Omental fat pad (tissue), 4 donors: Measurements from ENCODE around the gene SPN. TPM values are rescaled to one million over a fixed set of nuclear protein-coding genes. Genes with fewer than 3 reads are reported as not detected.
"Not testable (repeated sequence)": the region's sequence is repeated elsewhere in the genome, so short reads cannot be mapped to it uniquely, and the experiment has no call there.

Source experiments
- ATAC-seq: fragments of 150-250 bp; one replicate; pipeline ENCODE4 v1.9.1; 2016; ENCODE audit warnings: mild to moderate bottlenecking, moderate library complexity; ENCODE audit not compliant: low FRiP score
- DNase-seq: peaks from one replicate; pipeline ENCODE4 v3.0.0-alpha.2; 2019; ENCODE audit warnings: low spot score
- total RNA-seq, 4 donors: library from RNA; depleted of rRNA; stranded (reverse); fragments of >200 nt; gene quantifications; one replicate each; pipeline ENCODE4 v1.1.0, GENCODE V29; 2016
- TF ChIP-seq, protein P1 (sequence below), 3 donors: fragments of 450-650 bp; IDR thresholded peaks; one replicate each; pipeline ENCODE4 v1.5.1; 2016 to 2017; ENCODE audit warnings: antibody characterized with exemption in 3 of 3, mild to moderate bottlenecking in 3 of 3, moderate library complexity in 2 of 3

The SPN gene
- total RNA-seq, 4 donors from 2014 or later: 0.46 to 4.4 (median 1.1) TPM

DNA sequence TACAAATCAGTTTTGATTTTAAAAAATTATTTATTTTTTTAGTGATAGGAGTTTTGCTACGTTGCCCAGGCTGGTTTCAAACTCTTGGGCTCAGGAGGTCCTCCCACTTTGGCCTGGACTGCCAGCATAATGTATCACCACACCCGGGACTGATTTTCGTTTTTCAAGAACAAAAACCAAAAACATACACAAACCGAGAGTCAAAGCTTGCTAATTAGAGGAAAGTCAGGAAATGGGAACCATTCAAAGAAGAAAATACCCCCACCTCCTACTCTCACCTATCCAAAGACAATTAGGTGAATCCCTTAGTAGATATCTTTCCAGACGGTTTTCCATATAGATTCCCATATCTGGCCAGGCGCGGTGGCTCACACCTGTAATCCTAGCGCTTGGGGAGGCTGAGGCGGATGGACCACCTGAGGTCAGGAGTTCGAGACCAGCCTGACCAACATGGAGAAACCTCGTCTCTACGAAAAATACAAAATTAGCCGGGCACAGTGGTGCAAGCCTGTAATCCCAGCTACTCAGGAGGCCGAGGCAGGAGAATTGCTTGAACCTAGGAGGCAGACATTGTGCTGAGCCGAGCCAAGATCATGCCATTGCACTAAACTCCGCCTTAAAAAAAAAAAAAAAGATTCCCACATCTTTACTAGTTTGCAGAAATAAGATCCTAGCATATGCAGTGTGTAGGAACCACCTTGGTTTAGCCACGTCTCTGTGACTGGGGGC is 883 bp upstream of the SPN start:
- no peak for ATAC-seq
- no peak for DNase-seq
- TF ChIP-seq, protein P1, sequence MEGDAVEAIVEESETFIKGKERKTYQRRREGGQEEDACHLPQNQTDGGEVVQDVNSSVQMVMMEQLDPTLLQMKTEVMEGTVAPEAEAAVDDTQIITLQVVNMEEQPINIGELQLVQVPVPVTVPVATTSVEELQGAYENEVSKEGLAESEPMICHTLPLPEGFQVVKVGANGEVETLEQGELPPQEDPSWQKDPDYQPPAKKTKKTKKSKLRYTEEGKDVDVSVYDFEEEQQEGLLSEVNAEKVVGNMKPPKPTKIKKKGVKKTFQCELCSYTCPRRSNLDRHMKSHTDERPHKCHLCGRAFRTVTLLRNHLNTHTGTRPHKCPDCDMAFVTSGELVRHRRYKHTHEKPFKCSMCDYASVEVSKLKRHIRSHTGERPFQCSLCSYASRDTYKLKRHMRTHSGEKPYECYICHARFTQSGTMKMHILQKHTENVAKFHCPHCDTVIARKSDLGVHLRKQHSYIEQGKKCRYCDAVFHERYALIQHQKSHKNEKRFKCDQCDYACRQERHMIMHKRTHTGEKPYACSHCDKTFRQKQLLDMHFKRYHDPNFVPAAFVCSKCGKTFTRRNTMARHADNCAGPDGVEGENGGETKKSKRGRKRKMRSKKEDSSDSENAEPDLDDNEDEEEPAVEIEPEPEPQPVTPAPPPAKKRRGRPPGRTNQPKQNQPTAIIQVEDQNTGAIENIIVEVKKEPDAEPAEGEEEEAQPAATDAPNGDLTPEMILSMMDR (IDR thresholded peaks at IDR 0.05): no peak

DNA sequence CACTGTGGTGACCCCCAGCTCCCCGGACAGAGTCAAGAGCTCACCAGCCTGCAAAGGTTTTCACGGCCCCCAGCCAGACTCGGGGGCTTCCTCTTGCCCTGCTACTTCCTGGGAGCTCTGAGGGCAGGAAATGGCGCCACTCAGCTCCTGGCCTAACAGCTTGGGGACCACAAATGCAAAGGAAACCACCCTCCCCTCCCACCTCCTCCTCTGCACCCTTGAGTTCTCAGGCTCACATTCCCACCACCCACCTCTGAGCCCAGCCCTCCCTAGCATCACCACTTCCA is 375 bp upstream of the SPN start:
- TF ChIP-seq, protein P1 (IDR thresholded peaks at IDR 0.05): no peak
- ATAC-seq (no peak), DNase-seq (no peak)

DNA sequence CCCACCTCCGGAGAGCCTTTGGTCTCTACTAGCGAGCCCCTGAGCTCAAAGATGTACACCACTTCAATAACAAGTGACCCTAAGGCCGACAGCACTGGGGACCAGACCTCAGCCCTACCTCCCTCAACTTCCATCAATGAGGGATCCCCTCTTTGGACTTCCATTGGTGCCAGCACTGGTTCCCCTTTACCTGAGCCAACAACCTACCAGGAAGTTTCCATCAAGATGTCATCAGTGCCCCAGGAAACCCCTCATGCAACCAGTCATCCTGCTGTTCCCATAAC is 702 bp downstream of the SPN start:
- TF ChIP-seq, protein P1 (IDR thresholded peaks at IDR 0.05): no peak
- DNase-seq (no peak), ATAC-seq (no peak)

DNA sequence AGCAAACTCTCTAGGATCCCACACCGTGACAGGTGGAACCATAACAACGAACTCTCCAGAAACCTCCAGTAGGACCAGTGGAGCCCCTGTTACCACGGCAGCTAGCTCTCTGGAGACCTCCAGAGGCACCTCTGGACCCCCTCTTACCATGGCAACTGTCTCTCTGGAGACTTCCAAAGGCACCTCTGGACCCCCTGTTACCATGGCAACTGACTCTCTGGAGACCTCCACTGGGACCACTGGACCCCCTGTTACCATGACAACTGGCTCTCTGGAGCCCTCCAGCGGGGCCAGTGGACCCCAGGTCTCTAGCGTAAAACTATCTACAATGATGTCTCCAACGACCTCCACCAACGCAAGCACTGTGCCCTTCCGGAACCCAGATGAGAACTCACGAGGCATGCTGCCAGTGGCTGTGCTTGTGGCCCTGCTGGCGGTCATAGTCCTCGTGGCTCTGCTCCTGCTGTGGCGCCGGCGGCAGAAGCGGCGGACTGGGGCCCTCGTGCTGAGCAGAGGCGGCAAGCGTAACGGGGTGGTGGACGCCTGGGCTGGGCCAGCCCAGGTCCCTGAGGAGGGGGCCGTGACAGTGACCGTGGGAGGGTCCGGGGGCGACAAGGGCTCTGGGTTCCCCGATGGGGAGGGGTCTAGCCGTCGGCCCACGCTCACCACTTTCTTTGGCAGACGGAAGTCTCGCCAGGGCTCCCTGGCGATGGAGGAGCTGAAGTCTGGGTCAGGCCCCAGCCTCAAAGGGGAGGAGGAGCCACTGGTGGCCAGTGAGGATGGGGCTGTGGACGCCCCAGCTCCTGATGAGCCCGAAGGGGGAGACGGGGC is 1.3 kb downstream of the SPN start:
- TF ChIP-seq, protein P1 (IDR thresholded peaks at IDR 0.05): no peak
- ATAC-seq: no peak
- no peak for DNase-seq

DNA sequence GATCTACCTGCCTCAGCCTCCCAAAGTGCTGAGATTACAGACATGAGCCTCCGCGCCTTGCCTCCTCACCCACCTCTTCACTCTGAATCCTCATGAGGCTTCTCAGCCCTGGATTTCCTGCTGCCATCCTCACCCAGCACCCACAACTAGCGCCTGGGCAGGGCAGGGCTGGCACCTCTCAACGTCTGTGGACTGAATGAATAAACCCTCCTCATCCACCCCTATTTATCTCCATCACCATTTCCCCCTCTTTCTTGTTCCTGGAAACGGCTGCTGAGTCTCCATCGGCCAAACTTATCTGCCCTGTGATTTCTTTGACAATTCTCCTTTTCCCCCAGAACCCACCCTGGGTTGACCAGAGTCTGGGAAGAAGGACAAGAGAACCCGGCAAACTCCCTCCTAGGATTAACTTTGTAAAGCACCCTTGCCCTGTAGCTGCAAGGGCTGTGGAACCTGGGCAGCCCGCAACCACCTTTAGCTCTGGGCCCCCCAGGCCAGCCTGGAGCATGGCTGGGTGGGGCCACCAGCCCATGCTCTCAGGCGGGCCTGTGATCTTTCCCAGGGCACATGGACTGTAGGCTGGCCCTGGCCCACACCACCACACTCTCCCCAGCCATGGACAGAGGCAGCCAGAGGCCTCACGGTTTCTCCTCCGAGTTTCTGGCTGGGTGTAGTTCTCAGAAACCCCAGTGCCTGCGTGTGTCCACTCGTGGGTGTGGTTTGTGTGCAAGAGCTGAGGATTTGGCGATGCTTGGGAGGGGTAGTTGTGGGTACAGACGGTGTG is 2.4 kb downstream of the SPN start:
- DNase-seq: no peak
- TF ChIP-seq, protein P1 (IDR thresholded peaks at IDR 0.05): no peak
- no peak for ATAC-seq

DNA sequence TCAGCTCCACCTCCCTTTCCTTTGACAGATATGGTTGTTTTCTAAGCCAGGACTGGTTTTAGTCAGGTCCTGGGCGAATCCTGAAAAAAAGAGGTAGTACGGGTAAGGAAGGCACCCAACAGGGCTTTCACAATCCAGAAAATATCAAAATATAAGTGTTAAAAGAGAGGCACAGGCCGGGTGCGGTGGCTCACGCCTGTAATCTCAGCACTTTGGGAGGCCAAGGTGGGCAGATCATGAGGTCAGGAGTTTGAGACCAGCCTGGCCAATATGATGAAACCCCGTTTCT is 4.2 kb downstream of the SPN start:
- not testable (repeated sequence) for DNase-seq, ATAC-seq

DNA sequence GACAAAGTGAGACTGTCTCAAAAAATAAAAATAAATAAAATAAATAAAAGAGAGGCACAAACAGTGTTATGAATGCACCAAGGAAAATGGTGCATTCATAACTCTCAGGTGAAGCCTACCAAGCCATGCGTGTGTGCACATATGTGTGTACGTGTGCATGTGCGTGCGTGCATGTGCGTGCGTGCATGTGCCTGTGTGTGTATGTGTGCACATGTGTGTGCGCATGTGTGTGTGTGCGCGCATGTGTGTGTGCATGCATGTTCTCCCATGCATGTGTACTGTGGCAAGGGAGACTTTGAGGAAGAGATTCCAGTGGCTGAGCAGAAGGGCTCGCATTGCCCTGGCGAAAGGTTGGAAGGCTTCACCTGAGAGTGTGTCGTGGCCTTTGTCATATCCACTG is 4.7 kb downstream of the SPN start:
- DNase-seq (no peak), ATAC-seq (no peak)
- TF ChIP-seq, protein P1 (IDR thresholded peaks at IDR 0.05): no peak
